Inflammatory macrophage treated with lipopolysaccharide for 4 hours (primary cell): Measurements from ENCODE around the gene SOCS2.
A peak's percentile ranks its signal among the peaks of the same experiment; 100 is the strongest.
"Not testable (repeated sequence)": the region's sequence is repeated elsewhere in the genome, so short reads cannot be mapped to it uniquely, and the experiment has no call there.

Experiments
- DNase-seq: peaks from one replicate; pipeline ENCODE4 v3.0.0-alpha.2; 2020

SOCS2 gene

GRCh38 chr12:93595351-93595750 lies 22.9 kb downstream of the SOCS2 start:
- no peak for DNase-seq

DNA sequence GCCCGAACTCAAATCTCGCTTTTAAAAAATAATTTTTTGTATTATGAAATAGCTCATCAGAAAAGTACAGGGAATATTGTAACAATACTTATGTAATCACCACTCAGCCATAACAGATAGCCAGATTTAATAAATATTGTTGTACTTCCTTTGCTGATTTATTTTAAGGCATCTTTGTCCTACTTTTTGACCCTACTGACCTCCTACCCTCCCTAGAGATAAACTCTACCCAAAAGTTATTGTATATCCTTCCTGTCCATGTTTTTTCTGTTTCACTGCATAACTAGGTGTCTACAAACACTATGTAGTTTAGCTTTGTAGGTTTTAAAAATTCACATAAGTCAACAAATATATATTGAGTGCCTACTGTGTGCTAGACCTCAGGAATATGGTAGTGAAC lies 25.1 kb downstream of the SOCS2 start:
- no peak for DNase-seq

GRCh38 chr12:93599192-93599591 lies 26.7 kb downstream of the SOCS2 start:
- DNase-seq: no peak

- DNase-seq: no peak
Observed at GRCh38 chr12:93601591-93601990, 29.1 kb downstream of the SOCS2 start.

DNA sequence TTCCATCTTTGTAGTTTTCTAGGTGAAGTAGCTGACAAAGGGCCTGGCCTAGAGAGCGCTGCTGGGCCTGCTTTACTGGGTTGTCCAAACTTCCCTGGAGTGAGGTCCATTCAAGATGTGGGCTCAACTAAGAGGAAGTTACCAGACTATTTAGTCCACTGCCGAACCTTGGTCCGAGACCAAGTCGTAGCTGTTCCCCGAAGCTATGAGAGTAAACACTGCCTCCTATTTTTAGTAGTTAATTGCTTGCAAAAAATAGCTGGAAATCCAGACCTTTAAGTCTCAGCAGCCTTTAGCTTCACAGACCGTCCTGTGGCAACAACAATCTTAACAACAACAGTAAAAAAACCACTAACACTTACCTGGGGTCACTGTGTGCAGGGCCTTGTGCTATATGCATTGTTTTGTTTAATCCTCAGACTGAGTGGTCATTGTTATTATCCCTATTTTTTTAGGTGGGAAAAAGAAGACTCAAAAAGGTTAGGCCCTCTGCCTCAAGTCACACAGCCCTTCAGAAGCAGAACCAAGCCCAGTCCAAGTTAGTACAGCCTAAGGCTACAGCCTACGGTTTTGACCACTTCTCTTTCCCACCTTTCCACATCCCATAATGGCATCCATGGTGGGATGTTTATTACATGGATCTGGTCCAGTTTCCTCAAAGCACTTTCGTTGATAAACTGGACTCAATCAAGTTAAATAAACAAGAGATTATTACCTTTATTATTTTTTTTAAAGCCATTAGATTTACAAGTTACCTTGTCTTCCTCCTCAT lies 30.6 kb downstream of the SOCS2 start:
- DNase-seq: peak; percentile 9

DNA sequence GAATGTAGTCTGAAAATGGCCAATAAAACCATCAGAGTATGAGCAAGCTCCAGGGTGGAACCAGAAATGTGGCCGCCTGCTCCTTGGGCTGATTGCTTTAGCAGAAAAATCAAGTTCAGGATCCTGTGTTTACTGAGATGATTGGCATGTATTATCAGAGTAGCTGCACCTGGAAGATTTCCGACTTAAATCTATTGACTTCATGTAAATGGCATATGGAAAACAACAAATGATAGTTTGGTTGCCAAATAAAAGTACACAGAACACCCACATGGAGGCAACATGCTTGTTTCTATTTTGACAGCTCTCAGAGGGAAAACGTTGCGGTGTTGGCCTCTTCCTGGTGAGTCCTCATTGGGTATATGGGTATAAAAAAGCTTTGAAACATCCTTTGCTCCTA lies 31.3 kb downstream of the SOCS2 start:
- no peak for DNase-seq

GRCh38 chr12:93608313-93608712 lies 35.8 kb downstream of the SOCS2 start:
- DNase-seq: no peak

DNA sequence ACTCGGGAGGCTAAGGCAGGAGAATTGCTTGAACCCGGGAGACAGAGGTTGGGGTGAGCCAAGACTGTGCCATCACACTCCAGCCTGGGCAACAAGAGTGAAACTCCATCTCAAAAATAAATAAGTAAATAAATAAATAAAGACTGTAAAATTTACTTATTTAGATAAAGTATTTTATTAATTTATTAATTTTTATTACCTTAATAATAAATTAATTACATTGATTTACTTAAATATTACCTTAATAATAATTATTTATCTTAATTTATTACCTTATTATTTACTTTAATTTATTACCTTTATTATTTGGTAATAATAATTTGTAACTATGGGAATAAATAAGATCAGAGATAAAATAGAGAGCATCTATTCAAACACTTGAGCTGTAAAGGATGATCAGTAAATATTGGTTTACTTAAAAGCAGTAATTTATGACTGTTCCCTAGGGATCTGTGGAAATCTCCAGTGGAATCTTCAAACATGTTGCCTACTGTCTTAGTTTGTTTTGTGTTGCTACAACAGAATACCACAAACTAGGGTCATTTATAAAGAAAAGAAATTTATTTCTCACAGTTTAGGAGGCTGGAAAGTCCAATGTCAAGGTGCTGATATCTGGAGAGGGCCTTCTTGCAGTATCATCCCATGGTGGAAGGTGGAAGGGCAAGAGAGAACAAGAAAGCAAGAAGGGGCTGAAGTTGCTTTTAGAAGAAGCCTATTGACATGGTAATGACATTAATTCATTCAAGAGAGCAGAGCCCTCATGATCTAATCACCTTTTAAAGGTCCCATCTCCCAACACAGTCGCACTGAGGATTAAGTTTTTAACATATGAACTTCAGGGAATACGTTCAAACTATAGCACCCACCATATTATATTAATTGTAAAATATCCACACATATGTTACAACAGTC lies 37.1 kb downstream of the SOCS2 start:
- DNase-seq: no peak

DNA sequence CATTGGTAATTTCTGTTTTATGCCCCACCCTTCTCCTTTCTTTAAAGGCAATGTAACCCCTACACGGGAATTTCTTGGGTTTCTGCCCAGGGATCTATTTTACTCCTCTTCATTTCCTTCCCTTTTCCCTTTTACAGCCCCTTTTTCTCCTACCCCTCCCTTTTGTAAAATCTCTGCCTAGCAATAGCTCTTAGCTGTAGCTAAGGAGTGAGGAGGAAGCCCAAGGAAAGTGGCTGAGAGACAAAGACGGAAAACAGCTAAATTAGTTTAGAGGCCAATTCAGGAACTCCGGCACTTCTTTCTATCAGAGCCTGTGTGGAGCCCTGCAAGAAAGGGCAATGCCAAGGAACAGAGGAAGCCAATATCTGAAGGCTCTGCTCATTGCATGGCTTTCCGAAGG lies 40.3 kb downstream of the SOCS2 start:
- DNase-seq: peak; percentile 20

- DNase-seq: no peak
Observed at GRCh38 chr12:93614917-93615596, 42.6 kb downstream of the SOCS2 start.

DNA sequence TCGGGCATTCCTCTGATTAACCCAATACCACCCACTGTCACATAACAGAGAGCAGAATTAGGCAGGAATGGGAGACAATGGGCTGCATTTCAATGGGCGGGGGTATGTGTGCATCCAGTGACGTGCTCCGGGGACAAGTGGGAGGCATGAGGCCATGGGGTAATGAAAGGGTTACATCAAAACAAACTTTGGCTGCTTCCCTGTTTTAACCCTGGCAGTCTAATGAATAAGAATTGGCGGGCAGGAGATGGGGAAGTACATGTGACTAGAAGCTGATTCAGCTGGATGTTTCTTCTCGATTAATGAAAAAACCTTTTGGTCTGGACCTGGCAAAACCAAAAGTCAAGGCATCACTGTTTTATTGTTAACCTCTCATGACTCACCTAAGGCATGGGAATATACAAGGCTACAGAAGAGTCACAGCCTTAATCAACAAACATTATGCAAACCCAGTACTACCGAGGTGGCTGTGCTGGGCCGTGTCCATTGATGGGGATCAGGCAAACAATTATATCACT lies 44.2 kb downstream of the SOCS2 start:
- DNase-seq: peak; percentile 84

- DNase-seq: no peak
Observed at GRCh38 chr12:93618891-93619410, 46.5 kb downstream of the SOCS2 start.

- DNase-seq: no peak
Observed at GRCh38 chr12:93621986-93622385, 49.5 kb downstream of the SOCS2 start.

GRCh38 chr12:93622485-93622884 lies 50.0 kb downstream of the SOCS2 start:
- DNase-seq: no peak

- DNase-seq: peak; percentile 59
Observed at GRCh38 chr12:93624595-93625294, 52.3 kb downstream of the SOCS2 start.

- not testable (repeated sequence) for DNase-seq
Observed at GRCh38 chr12:93625295-93625645, 52.8 kb downstream of the SOCS2 start.

GRCh38 chr12:93626160-93626559 lies 53.7 kb downstream of the SOCS2 start:
- DNase-seq: no peak
